HG03103 (cell line): Measurements from ENCODE around the gene PALLD.
"Not testable (repeated sequence)": the region's sequence is repeated elsewhere in the genome, so short reads cannot be mapped to it uniquely, and the experiment has no call there.

ENCODE experiments used
- ATAC-seq: cut with Tn5 transposase; IDR thresholded peaks from one replicate; pipeline ENCODE4 v1.9.1; 2021; ENCODE audit warnings: low read depth; ENCODE audit not compliant: unreplicated experiment

The PALLD gene

GRCh38 chr4:168490711-168491110 is 6.1 kb upstream of the PALLD start:
- no peak for ATAC-seq

- ATAC-seq: no peak
Observed at GRCh38 chr4:168491563-168491962, 5.3 kb upstream of the PALLD start.

- no peak for ATAC-seq
Observed at GRCh38 chr4:168498251-168498650, 1.4 kb downstream of the PALLD start.

GRCh38 chr4:168499241-168499640 is 2.4 kb downstream of the PALLD start:
- no peak for ATAC-seq

- ATAC-seq: no peak
Observed at GRCh38 chr4:168501407-168501806, 4.6 kb downstream of the PALLD start.

GRCh38 chr4:168502861-168503260 is 6.0 kb downstream of the PALLD start:
- no peak for ATAC-seq

- no peak for ATAC-seq
Observed at GRCh38 chr4:168503652-168504362, 7.0 kb downstream of the PALLD start.

- ATAC-seq: no peak
Observed at GRCh38 chr4:168504526-168504925, 7.7 kb downstream of the PALLD start.

- ATAC-seq: no peak
Observed at GRCh38 chr4:168506014-168506413, 9.2 kb downstream of the PALLD start.

GRCh38 chr4:168507178-168507815 is 10.4 kb downstream of the PALLD start:
- ATAC-seq: no peak

- no peak for ATAC-seq
Observed at GRCh38 chr4:168508683-168509082, 11.8 kb downstream of the PALLD start.

- no peak for ATAC-seq
Observed at GRCh38 chr4:168509786-168510185, 12.9 kb downstream of the PALLD start.

GRCh38 chr4:168511780-168512489 is 15.1 kb downstream of the PALLD start:
- ATAC-seq: no peak

- ATAC-seq: not testable (repeated sequence)
Observed at GRCh38 chr4:168513826-168514225, 17.0 kb downstream of the PALLD start.

- ATAC-seq: no peak
Observed at GRCh38 chr4:168514249-168514852, 17.5 kb downstream of the PALLD start.

GRCh38 chr4:168515222-168516011 is 18.6 kb downstream of the PALLD start:
- no peak for ATAC-seq

GRCh38 chr4:168516841-168517240 is 20.0 kb downstream of the PALLD start:
- ATAC-seq: no peak

GRCh38 chr4:168519576-168519975 is 22.7 kb downstream of the PALLD start:
- no peak for ATAC-seq

GRCh38 chr4:168521721-168522120 is 24.9 kb downstream of the PALLD start:
- no peak for ATAC-seq

GRCh38 chr4:168522356-168522755 is 25.5 kb downstream of the PALLD start:
- no peak for ATAC-seq
